ENCODE results near the gene CLDN4. TPM values are rescaled to one million over a fixed set of nuclear protein-coding genes. Genes with fewer than 3 reads are reported as not detected.

CLDN4 gene
- total and polyA plus RNA-seq, 9 of the 15 experiments (the other 6 are each of a cell fraction or from before 2014, with no cell fraction given) = 0.05 to 0.60 (median 0.06) TPM; not detected in 3

- TF ChIP-seq, protein P1, sequence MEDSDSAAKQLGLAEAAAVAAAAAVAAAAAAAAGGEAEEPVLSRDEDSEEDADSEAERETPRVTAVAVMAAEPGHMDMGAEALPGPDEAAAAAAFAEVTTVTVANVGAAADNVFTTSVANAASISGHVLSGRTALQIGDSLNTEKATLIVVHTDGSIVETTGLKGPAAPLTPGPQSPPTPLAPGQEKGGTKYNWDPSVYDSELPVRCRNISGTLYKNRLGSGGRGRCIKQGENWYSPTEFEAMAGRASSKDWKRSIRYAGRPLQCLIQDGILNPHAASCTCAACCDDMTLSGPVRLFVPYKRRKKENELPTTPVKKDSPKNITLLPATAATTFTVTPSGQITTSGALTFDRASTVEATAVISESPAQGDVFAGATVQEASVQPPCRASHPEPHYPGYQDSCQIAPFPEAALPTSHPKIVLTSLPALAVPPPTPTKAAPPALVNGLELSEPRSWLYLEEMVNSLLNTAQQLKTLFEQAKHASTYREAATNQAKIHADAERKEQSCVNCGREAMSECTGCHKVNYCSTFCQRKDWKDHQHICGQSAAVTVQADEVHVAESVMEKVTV (CRISPR knock-in tag; IDR thresholded peaks at IDR 0.05) = no peak
- TF ChIP-seq SMAD1 (IDR thresholded peaks at IDR 0.05; ENCODE audit: low read depth, low read length, partially characterized antibody) = no peak
- peak in 1 of 2 experiments; percentile 84; a peak in 2 of 4 replicates for TF ChIP-seq HDAC1 (IDR thresholded peaks at IDR 0.05)
- no peak for TF ChIP-seq ETS2 (tag; IDR thresholded peaks at IDR 0.05; ENCODE audit: borderline replicate concordance, poor library complexity, severe bottlenecking)
- peak; percentile 98 for TF ChIP-seq BHLHE40 (IDR thresholded peaks at IDR 0.05; ENCODE audit: low read length)
- TF ChIP-seq ADNP (tag; IDR thresholded peaks at IDR 0.05) = peak; percentile 38; the same call in 1 of the 2 replicates
- TF ChIP-seq ETS1 (conservative IDR thresholded peaks at IDR 0.05; ENCODE audit: control insufficient read depth, low read depth, low read length) = no peak
- TF ChIP-seq PHTF2 (CRISPR knock-in tag; IDR thresholded peaks at IDR 0.05) = no peak
- no peak for TF ChIP-seq MCM5 (IDR thresholded peaks at IDR 0.05; ENCODE audit: low read depth)
- TF ChIP-seq PTRF (tag; IDR thresholded peaks at IDR 0.05) = no peak
- no peak for TF ChIP-seq ELF1 (tag; IDR thresholded peaks at IDR 0.05)
- TF ChIP-seq, protein P2, sequence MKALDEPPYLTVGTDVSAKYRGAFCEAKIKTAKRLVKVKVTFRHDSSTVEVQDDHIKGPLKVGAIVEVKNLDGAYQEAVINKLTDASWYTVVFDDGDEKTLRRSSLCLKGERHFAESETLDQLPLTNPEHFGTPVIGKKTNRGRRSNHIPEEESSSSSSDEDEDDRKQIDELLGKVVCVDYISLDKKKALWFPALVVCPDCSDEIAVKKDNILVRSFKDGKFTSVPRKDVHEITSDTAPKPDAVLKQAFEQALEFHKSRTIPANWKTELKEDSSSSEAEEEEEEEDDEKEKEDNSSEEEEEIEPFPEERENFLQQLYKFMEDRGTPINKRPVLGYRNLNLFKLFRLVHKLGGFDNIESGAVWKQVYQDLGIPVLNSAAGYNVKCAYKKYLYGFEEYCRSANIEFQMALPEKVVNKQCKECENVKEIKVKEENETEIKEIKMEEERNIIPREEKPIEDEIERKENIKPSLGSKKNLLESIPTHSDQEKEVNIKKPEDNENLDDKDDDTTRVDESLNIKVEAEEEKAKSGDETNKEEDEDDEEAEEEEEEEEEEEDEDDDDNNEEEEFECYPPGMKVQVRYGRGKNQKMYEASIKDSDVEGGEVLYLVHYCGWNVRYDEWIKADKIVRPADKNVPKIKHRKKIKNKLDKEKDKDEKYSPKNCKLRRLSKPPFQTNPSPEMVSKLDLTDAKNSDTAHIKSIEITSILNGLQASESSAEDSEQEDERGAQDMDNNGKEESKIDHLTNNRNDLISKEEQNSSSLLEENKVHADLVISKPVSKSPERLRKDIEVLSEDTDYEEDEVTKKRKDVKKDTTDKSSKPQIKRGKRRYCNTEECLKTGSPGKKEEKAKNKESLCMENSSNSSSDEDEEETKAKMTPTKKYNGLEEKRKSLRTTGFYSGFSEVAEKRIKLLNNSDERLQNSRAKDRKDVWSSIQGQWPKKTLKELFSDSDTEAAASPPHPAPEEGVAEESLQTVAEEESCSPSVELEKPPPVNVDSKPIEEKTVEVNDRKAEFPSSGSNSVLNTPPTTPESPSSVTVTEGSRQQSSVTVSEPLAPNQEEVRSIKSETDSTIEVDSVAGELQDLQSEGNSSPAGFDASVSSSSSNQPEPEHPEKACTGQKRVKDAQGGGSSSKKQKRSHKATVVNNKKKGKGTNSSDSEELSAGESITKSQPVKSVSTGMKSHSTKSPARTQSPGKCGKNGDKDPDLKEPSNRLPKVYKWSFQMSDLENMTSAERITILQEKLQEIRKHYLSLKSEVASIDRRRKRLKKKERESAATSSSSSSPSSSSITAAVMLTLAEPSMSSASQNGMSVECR (CRISPR knock-in tag; IDR thresholded peaks at IDR 0.05) = no peak
- no peak for TF ChIP-seq SAP30 (IDR thresholded peaks at IDR 0.05; ENCODE audit: borderline replicate concordance, insufficient read depth, low read depth, low read length, poor library complexity, severe bottlenecking)
- TF ChIP-seq POLR2AphosphoS2 (IDR thresholded peaks at IDR 0.05; ENCODE audit: low read length) = no peak
- TF ChIP-seq NFIC (IDR thresholded peaks at IDR 0.05) = peak; percentile 15; the same call in 1 of the 2 replicates
- no peak for TF ChIP-seq KAT2B (IDR thresholded peaks at IDR 0.05; ENCODE audit: low read depth, low read length)
- peak; percentile 88 for TF ChIP-seq HES1 (IDR thresholded peaks at IDR 0.05; ENCODE audit: low read depth)
Measured at GRCh38 chr7:73851410-73852338, 20.9 kb downstream of the CLDN4 start (continued).

Data from K562 (cell line).